ENCODE data around the gene SHBG.
"Not testable (repeated sequence)": the region's sequence is repeated elsewhere in the genome, so short reads cannot be mapped to it uniquely, and the experiment has no call there.

SHBG gene

DNA sequence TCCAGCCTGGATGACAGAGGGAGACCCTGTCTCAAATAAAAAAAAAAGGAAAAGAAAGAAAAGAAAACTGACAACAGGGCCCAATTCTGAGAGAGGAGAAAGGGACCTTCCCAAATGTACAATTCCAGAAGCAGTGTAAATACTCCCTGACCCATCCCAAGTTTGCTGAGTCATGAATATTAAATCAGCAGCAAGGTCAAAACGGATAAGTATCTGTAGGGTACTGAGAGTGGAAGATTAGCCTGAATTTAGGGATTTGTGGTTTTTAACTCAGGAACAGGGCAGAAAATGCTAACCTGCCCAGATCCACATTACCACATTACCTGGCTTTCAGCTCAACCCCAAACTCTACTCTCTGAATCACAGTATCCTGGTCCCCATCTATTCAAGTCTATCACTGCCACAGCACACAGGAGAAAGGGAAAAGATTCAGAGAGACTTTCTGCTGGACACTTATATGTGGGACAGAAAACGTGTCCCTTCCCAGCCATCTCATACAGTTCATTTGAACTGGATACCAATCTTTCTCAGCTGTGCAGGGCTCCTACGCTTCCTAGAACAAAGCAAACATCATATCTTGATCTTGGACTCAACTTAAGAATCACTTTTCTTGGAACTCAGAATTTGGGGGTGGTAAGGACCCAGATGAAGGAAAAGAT lies 18.2 kb upstream of the SHBG start:
- DNase-seq (ENCODE audit: low read depth in 2 of 2), result no peak

GRCh38 chr17:7612294-7612640 lies 17.7 kb upstream of the SHBG start:
- DNase-seq (ENCODE audit: low read depth in 2 of 2), result no peak

- no peak for DNase-seq (ENCODE audit: low read depth in 2 of 2)
These were observed 16.0 kb upstream of the SHBG start for GRCh38 chr17:7613769-7614424.

- peak; percentile 99 for DNase-seq (ENCODE audit: low read depth in 2 of 2)
These were observed 15.3 kb upstream of the SHBG start, which contains the start of gene FXR2 for GRCh38 chr17:7614425-7615264. Gene FXR2 (minus strand): TSS chr17:7614897. CDS start chr17:7614532, 365 bp downstream.

GRCh38 chr17:7615265-7615747 lies 14.6 kb upstream of the SHBG start:
- DNase-seq (ENCODE audit: low read depth in 2 of 2), result no peak

- no peak for DNase-seq (ENCODE audit: low read depth in 2 of 2)
These were observed 11.3 kb upstream of the SHBG start for GRCh38 chr17:7618608-7619007.

GRCh38 chr17:7620835-7621234 lies 9.1 kb upstream of the SHBG start:
- DNase-seq (ENCODE audit: low read depth in 2 of 2), result no peak

DNA sequence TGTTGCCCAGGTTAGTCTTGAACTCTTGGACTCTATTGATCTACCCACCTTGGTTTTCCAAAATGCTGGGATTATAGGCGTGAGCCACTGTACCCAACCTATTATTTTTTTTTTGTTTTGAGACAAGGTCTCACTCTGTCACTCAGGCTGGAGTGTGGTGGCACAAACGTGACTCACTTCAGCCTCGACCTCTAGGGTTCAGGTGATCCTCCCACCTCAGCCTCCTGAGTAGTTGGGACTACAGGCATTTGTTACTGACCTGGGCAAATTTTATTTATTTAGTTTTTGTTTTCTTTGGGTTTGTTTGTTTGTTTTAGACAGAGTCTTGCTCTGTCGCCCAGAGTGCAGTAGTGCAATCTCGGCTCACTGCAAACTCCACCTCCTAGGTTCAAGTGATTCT lies 6.3 kb upstream of the SHBG start:
- no peak for DNase-seq (ENCODE audit: low read depth in 2 of 2)

GRCh38 chr17:7625749-7626148 lies 4.2 kb upstream of the SHBG start:
- not testable (repeated sequence) for DNase-seq (ENCODE audit: low read depth in 2 of 2)

DNA sequence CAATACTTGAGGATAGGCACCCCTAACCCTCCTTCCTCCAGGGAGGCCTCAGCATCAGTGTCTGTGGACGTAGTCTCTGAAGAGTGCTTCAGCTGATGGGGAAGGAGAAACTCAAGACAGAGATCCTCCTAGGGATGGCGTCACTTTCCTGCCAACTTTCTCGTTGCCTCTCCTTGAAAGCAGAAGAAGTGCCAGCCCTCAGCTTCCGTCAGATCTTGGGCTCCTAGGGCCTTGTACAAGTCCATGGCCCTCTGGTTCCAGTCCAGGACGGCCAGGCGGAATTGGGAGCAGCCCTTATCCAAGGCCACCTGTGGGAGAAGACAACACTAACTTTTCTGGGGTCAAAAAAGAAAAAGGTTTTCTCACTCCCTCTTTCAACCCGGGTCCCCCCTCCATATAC lies 3.6 kb upstream of the SHBG start:
- DNase-seq (ENCODE audit: low read depth in 2 of 2), result no peak

DNA sequence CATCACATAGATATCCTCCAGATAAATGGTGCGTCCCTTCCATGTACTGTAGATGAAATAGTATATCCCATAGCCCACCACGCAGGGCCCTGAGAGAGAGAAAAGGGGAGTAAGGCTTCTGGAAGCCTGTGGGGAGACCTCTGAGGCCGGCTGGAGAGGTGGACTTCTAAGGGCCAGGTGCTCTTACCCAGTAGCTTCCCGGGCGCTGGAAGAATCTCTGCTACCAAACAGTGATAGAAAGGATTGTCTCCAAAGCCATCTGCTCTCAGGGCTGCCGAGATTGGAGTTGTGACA lies 3.0 kb upstream of the SHBG start:
- DNase-seq (ENCODE audit: low read depth in 2 of 2), result no peak

GRCh38 chr17:7627250-7628121 lies 2.4 kb upstream of the SHBG start, which contains the start of gene SAT2:
Gene SAT2 (minus strand): TSS chr17:7627821. CDS start chr17:7627635, 186 bp downstream.
- peak; percentile 68 to 82 for DNase-seq (ENCODE audit: low read depth in 2 of 2)

GRCh38 chr17:7631398-7632380 lies 1.8 kb downstream of the SHBG start:
- no peak for DNase-seq (ENCODE audit: low read depth in 2 of 2)

GRCh38 chr17:7632492-7632894 lies 2.6 kb downstream of the SHBG start:
- DNase-seq (ENCODE audit: low read depth in 2 of 2), result no peak

GRCh38 chr17:7633093-7633492 lies 3.2 kb downstream of the SHBG start:
- no peak for DNase-seq (ENCODE audit: low read depth in 2 of 2)

- DNase-seq (ENCODE audit: low read depth in 2 of 2), result no peak
These were observed 4.4 kb downstream of the SHBG start for GRCh38 chr17:7634384-7634783.

DNA sequence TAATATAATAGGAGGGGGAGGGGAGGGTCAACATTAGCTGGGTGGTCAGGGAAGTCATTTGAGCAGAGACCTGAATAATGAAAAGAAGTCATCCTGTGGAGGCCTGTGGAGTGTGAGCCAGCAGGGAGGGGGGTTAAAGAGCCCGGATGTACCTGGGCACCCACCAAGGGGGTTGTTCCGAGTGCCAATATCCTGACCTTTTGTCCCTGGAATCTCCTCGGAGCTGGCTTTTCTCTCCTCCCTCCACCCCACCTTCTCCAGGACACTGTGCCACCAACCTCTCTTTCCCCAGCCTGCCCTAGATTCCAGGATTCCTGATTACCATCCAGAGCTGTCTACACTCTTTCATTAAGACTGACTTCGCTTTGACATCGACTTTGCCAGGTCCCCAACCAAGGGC lies 6.2 kb downstream of the SHBG start:
- no peak for DNase-seq (ENCODE audit: low read depth in 2 of 2)

- DNase-seq (ENCODE audit: low read depth in 2 of 2), result no peak
These were observed 10.8 kb downstream of the SHBG start for GRCh38 chr17:7640783-7641182.

GRCh38 chr17:7641635-7642034 lies 11.7 kb downstream of the SHBG start:
- not testable (repeated sequence) for DNase-seq (ENCODE audit: low read depth in 2 of 2)

GRCh38 chr17:7644775-7645174 lies 14.8 kb downstream of the SHBG start:
- DNase-seq (ENCODE audit: low read depth in 2 of 2), result no peak

DNA sequence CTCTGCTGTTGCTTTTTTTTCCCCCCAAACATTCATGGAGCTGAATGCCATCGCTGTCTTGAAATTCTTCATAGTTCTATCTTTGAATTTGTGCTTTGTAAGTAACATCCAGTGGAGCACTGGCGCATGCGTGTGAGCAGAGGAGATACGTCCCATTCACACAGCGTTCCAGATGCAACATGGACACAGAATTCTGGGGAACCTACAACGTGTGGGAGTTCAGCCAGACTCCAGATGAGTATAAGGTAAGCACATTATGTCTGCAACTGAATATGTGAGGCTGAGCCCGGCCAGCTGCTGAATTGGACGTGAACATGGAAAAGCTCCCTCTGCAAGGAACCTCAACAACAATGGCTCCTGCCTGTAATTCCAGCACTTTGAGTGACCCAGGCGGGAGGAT lies 16.5 kb downstream of the SHBG start:
- no peak for DNase-seq (ENCODE audit: low read depth in 2 of 2)

Measured in stimulated activated CD4-positive, alpha-beta T cell treated with anti-CD3 and anti-CD28 coated beads, Interleukin-12 subunit alpha, Interleukin-12 subunit beta, amount 100 ng/mL, for 24 hours (primary cell).